Measurements from ENCODE around the gene LRRC4C.

LRRC4C gene

DNA sequence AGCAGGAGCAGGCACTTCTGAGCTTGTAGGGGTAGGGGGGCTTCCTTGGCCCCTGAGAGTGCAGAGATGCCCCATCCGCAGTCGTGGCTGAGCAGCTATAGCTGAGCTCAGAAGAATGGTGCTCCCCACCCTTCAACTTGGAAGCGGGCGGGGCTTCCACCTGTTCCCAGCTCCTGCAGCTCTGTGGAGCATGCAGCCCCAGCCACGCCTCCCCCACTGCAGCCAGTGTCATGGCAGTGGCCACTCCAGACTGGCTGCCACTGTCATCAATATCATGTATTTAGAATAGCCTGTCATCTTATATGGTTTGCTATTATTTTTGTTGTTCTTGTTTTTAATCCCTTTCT, 213.1 kb downstream of the LRRC4C start:
- TF ChIP-seq, protein P1, sequence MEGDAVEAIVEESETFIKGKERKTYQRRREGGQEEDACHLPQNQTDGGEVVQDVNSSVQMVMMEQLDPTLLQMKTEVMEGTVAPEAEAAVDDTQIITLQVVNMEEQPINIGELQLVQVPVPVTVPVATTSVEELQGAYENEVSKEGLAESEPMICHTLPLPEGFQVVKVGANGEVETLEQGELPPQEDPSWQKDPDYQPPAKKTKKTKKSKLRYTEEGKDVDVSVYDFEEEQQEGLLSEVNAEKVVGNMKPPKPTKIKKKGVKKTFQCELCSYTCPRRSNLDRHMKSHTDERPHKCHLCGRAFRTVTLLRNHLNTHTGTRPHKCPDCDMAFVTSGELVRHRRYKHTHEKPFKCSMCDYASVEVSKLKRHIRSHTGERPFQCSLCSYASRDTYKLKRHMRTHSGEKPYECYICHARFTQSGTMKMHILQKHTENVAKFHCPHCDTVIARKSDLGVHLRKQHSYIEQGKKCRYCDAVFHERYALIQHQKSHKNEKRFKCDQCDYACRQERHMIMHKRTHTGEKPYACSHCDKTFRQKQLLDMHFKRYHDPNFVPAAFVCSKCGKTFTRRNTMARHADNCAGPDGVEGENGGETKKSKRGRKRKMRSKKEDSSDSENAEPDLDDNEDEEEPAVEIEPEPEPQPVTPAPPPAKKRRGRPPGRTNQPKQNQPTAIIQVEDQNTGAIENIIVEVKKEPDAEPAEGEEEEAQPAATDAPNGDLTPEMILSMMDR (conservative IDR thresholded peaks at IDR 0.05; ENCODE audit: low read length): no peak
- DNase-seq (ENCODE audit: low read depth): no peak
- H3K4me3 ChIP-seq (ENCODE audit: low read length): no peak overlapping the region

DNA sequence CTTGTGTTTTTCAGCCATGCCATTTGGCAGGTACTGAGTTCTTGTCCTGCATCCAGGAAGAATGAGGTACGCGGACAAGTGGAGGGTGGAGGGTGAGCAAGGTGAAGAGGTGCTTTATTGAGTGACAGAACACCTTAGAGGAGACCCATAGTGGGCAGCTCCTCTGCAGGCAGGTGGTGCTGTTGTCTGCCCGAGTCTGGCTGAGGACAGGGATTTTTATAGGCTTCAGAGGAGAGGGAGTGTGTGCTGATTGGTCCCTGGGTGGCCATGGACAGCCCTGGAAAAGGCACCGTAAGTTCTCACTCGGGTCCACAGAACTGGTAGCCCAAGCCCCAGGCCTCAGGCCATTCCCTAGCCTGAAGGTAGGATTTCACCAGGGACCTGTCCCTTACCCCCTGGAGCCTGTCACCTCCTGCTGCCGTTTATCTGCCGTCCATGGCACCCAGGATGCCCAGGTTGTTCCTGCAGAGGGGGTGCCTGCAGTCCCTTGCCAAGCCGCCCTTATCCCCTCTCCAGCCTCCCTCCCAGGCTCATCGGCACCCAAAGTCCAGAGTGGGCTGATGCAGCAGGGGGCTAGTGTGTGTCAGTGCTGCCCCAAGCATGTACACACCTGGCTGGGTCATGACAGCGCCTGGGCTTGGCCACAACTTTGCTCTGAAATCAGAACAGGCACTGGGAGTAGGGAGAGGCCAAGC, 213.6 kb downstream of the LRRC4C start:
- TF ChIP-seq, protein P1 (conservative IDR thresholded peaks at IDR 0.05; ENCODE audit: low read length): no peak
- no peak for DNase-seq (ENCODE audit: low read depth)
- no peak overlapping the region for H3K4me3 ChIP-seq (ENCODE audit: low read length)

DNA sequence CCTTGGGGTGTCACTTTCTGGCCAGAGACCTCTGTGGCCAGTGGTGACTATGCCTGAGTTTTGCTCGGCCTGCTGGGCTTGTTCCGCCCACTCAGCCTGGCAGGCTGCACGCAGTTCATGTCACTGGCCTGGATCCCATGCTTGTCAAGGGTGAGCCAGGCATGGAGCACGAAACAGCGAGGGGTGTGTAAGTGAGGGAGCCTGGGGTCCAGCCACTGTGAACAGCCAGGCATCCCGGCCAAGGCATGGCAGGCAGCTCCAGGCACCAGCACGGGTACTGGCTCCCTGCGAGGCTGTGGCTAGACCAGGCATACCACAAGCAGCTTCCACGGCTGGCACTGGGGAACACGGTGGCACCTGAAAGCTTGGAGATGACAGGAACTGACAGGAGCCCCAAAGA, 214.3 kb downstream of the LRRC4C start:
- TF ChIP-seq, protein P1 (conservative IDR thresholded peaks at IDR 0.05; ENCODE audit: low read length): no peak
- DNase-seq (ENCODE audit: low read depth): no peak
- H3K4me3 ChIP-seq (ENCODE audit: low read length): no peak overlapping the region

DNA sequence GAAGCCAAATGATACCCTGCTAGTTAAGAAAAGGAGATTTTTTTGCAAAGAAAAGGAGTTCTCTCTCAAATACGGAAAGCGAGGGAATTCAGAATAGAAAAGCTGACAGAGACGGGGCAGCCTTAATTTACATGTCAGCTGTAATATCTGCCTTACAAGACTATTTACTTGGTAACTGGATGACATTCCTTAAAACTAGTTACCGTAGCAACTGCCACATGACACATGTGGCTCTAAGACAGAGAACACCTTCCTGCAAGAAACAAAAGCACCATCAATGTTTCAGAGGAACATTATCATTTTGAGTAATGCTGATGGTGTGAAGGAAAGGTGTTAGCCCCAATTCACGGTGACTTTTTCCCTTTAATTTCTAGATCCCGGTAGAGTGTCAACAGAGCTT, 222.1 kb downstream of the LRRC4C start:
- no peak overlapping the region for H3K4me3 ChIP-seq (ENCODE audit: low read length)
- DNase-seq (ENCODE audit: low read depth): no peak
- TF ChIP-seq, protein P1 (conservative IDR thresholded peaks at IDR 0.05; ENCODE audit: low read length): no peak

DNA sequence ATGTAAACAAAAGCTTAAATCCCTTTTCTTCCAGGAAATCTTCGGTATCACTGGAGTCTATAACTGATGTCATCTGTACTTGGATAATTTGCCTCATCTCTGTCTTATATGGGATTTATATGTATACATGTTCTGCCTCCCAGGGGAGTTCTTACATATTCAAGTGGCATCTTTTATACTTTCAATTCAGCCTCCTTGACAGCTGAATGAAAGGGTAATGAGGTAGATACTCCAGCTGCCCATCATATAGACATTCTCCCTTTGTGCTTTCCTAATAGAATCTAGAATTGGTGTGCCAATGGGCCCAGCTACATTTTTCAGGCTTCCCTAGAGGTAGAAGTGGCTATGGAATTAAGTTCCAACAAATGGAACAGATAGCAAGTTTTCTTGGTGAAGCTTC, 223.8 kb downstream of the LRRC4C start:
- no peak for DNase-seq (ENCODE audit: low read depth)
- TF ChIP-seq, protein P1 (conservative IDR thresholded peaks at IDR 0.05; ENCODE audit: low read length): no peak
- no peak overlapping the region for H3K4me3 ChIP-seq (ENCODE audit: low read length)

DNA sequence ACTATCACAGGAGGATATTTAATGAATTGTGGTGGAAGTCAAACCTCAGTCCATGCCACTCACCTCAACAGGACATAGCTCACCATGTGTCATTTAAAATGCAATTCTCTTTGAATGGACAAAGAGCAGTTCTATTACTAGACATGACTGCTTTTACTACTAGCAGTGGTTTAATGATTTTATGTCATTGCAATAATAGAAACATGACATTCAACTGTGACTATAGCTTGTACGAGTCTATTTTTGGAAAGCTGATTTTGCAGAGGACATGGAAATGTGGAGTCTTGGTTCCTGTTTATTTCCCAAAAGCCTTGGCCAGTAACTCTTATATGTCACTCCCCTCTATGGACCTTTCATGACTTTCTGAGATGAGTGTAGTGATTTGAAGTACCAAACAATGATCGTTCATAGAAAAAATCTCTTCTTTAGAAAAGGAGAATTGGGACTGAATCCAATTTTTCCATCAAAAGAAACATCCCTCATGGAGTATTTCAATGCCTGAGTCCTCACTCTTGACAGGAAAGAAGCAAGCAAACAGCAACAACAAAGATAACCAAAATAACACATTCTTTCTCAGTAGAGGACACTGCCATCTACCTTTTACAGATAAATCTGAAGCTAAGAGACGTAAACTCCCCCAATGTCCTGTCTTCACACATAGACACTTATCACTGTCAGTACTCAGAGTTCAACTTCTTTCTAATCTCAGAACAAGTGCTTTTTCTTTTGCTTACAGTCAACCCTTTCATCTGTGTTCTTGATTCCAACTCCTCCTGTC, 233.4 kb downstream of the LRRC4C start:
- TF ChIP-seq, protein P1 (conservative IDR thresholded peaks at IDR 0.05; ENCODE audit: low read length): no peak
- H3K4me3 ChIP-seq (ENCODE audit: low read length): no peak overlapping the region
- no peak for DNase-seq (ENCODE audit: low read depth)

DNA sequence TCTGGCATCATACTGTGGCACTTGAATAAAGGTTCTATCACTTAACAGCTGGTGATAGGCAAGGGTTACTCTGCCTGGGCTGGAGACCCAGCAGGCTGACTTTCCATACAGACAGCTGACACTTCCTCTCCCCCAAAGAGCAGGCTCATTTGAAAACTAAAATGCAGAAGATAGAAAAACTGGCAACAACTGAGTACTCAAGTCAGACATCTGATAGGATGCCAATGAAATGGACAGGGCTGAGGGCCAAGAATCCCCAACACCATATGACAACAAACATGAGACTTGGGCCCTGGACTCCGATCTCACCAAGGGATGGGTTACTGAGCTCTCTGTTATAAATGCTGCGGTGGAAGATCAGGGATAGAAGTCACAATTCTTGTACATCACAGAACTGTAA, 237.2 kb downstream of the LRRC4C start:
- H3K4me3 ChIP-seq (ENCODE audit: low read length): no peak overlapping the region
- TF ChIP-seq, protein P1 (conservative IDR thresholded peaks at IDR 0.05; ENCODE audit: low read length): no peak
- no peak for DNase-seq (ENCODE audit: low read depth)

Data from AG10803 (cell line).